ENCODE results near the gene CAMK2B. TPM values are rescaled to one million over a fixed set of nuclear protein-coding genes. Genes with fewer than 3 reads are reported as not detected.

CAMK2B gene
- total RNA-seq (2016; rRNA removed; fragmentation: Illumina TruSeq; extraction: Trizol) (0.13 and 0.27 TPM in 2 replicates), polyA plus RNA-seq (2011; rRNA removed) (0.20 and 0.48 TPM in 2 replicates), polyA minus RNA-seq (2011; rRNA and poly(A)+ RNA removed; ENCODE audit: low replicate concordance) (0.04 and 0.56 TPM in 2 replicates), Bru-seq, nascent RNA (percentile 6 among the genes with signal in this experiment), BruChase-seq, experiment 1, labeled RNA remaining after a 6-hour chase (percentile 9 among the genes with signal in this experiment), BruChase-seq, experiment 2, labeled RNA remaining after a 2-hour chase (percentile 1 among the genes with signal in this experiment)
- not detected in 2 replicates for total RNA-seq (2016; cell fraction: cytosol; rRNA removed; fragmentation: Illumina TruSeq; extraction: Trizol; ENCODE audit: low read depth)
- total RNA-seq (2016; cell fraction: insoluble cytoplasmic fraction; rRNA removed; fragmentation: Illumina TruSeq; extraction: Trizol): 0.06 and 0.19 TPM in 2 replicates
- 0.21 TPM in 1 of 2 replicates, not detected in the other for total RNA-seq (2016; cell fraction: membrane; rRNA removed; fragmentation: Illumina TruSeq; extraction: Trizol)
- total RNA-seq (2016; cell fraction: nucleus; rRNA removed; fragmentation: Illumina TruSeq; extraction: Trizol): 0.09 TPM in 1 of 2 replicates, not detected in the other
- 0.09 and 0.39 TPM in 2 replicates for polyA plus RNA-seq (2011; cell fraction: cytosol; rRNA removed)
- 0.10 and 0.19 TPM in 2 replicates for polyA plus RNA-seq (2011; cell fraction: nucleus; rRNA removed)
- polyA plus RNA-seq (2012): 0.09 TPM in 1 of 2 replicates, not detected in the other
- polyA plus RNA-seq (2016; cell fraction: cytosol; fragmentation: Illumina TruSeq; extraction: Trizol; ENCODE audit: low read depth): 0.18 TPM in 1 of 2 replicates, not detected in the other
- 0.43 and 0.62 TPM in 2 replicates for polyA plus RNA-seq (2016; cell fraction: insoluble cytoplasmic fraction; fragmentation: Illumina TruSeq; extraction: Trizol; ENCODE audit: low read depth)
- polyA plus RNA-seq (2016; cell fraction: membrane; fragmentation: Illumina TruSeq; extraction: Trizol; ENCODE audit: low read depth): 0.30 TPM in 1 of 2 replicates, not detected in the other
- polyA plus RNA-seq (2016; cell fraction: nucleus; fragmentation: Illumina TruSeq; extraction: Trizol; ENCODE audit: insufficient read depth, low read depth): not detected in 2 replicates
- not detected in 2 replicates for polyA minus RNA-seq (2011; cell fraction: cytosol; rRNA and poly(A)+ RNA removed)
- polyA minus RNA-seq (2011; cell fraction: nucleus; rRNA and poly(A)+ RNA removed): not detected in 2 replicates
- long read RNA-seq, experiment 1, partial matches to known transcripts: 0 of 1 reads
- long read RNA-seq, experiment 1, other reads (novel, unspliced or antisense): 1 of 1 reads
- long read RNA-seq, experiment 2: 0 reads

- no peak for ATAC-seq
- intact Hi-C loops (cut with micrococcal nuclease; ENCODE audit: unreplicated experiment): no loop called here
- Histone ChIP-seq H2AFZ (ENCODE audit: low read length) (no peak within 1 kb of the TSS), H3K27me3 (ENCODE audit: control insufficient read depth in 1 of 2, insufficient read depth in 2 of 2, low read length in 2 of 2) (peaks cover 10 to 60% of the 10 kb centered on the region in 2 experiments), H3K4me3 (replicated peaks in 1 of 3; ENCODE audit: insufficient read depth in 1 of 3, low read depth in 2 of 3, low read length in 3 of 3) (no peak within 1 kb of the TSS), H3K4me2 (ENCODE audit: low read depth, low read length) (no peak within 1 kb of the TSS), H4K20me1 (ENCODE audit: insufficient read depth, low read length) (no peaks in the 10 kb centered on the region), H3K36me3 (replicated peaks in 1 of 2; ENCODE audit: control insufficient read depth in 1 of 2, insufficient read depth in 2 of 2, low read length in 2 of 2) (no peaks in the 10 kb centered on the region), H3K9ac (ENCODE audit: insufficient read depth, low read depth, low read length) (no peak within 1 kb of the TSS), H3K27ac (ENCODE audit: extremely low read length, insufficient read depth, low read length) (no peak within 1 kb of the TSS), H3K9me3 (ENCODE audit: low read length) (no peaks in the 10 kb centered on the region), H3K4me1 (ENCODE audit: insufficient read depth, low read length) (0 out of 2 replicates have a peak, but pooled peaks cover 3% of the 10 kb centered on the region), H3K79me2 (ENCODE audit: insufficient read depth, low read length) (no peaks in the 10 kb centered on the region)
- ChIA-PET POLR2A (no interaction called here), CTCF (ENCODE audit: low intra/inter-chr PET ratio, low total read pairs) (no interaction called here)
- no TSS peak for BruUV-seq (replicated peaks)
- TF ChIP-seq ZNF160 (CRISPR knock-in tag; IDR thresholded peaks at IDR 0.05) (no peak), RFX1 (IDR thresholded peaks at IDR 0.05) (no peak), CENPT (CRISPR knock-in tag; IDR thresholded peaks at IDR 0.05; ENCODE audit: low read depth) (no peak), ZNF780A (CRISPR knock-in tag; IDR thresholded peaks at IDR 0.05) (no peak), ASH2L (IDR thresholded peaks at IDR 0.05; ENCODE audit: insufficient read length, low read depth, low read length) (no peak), HNRNPLL (IDR thresholded peaks at IDR 0.05; ENCODE audit: low read depth, low read length, poor library complexity, severe bottlenecking) (no peak)
- WGBS (ENCODE audit: low lambda C conversion rate): 13% methylated on average over 6 of the region's 85 CpGs
- no peak for FAIRE-seq
- in situ Hi-C loops (cut with HindIII; ENCODE audit: extremely low pct_ligation_motif_present, low pct_unique_long_range_greater_than_20kb): no loop called here
- no peak for DNase-seq (ENCODE audit: low spot score)
These were observed at the start of gene CAMK2B for GRCh38 chr7:44325201-44325671. Gene CAMK2B (minus strand): TSS chr7:44325594. CDS start chr7:44325421, 173 bp downstream.
